ENCODE measurements around the gene NEK8.
"Not testable (repeated sequence)": the region's sequence is repeated elsewhere in the genome, so short reads cannot be mapped to it uniquely, and the experiment has no call there.

The NEK8 gene

GRCh38 chr17:28726226-28726626 lies 2.4 kb upstream of the NEK8 start, which contains the start of gene TLCD1:
Gene TLCD1, minus strand, starts transcription at chr17:28726233. Its CDS starts 136 bp downstream, at chr17:28726097.
- DNase-seq, result peak; percentile 92

- DNase-seq, result peak; percentile 97
Measured at GRCh38 chr17:28726627-28727491, 1.7 kb upstream of the NEK8 start.

GRCh38 chr17:28729950-28730330 lies 1.4 kb downstream of the NEK8 start:
- DNase-seq, result no peak

GRCh38 chr17:28733346-28733745 lies 4.8 kb downstream of the NEK8 start:
- no peak for DNase-seq

GRCh38 chr17:28734712-28735241 lies 6.2 kb downstream of the NEK8 start:
- no peak for DNase-seq

- DNase-seq, result peak; percentile 90
Measured at GRCh38 chr17:28735242-28735722, 6.7 kb downstream of the NEK8 start.

- DNase-seq, result not testable (repeated sequence)
Measured at GRCh38 chr17:28735913-28736769, 7.6 kb downstream of the NEK8 start.

- DNase-seq, result no peak
Measured at GRCh38 chr17:28737316-28737715, 8.7 kb downstream of the NEK8 start.

GRCh38 chr17:28737770-28738679 lies 9.4 kb downstream of the NEK8 start:
- DNase-seq, result no peak

- no peak for DNase-seq
Measured at GRCh38 chr17:28738680-28739384, 10.2 kb downstream of the NEK8 start.

GRCh38 chr17:28740406-28741357 lies 12.1 kb downstream of the NEK8 start:
- DNase-seq, result no peak

- DNase-seq, result peak; percentile 99
Measured at GRCh38 chr17:28741358-28742349, 13.1 kb downstream of the NEK8 start.

GRCh38 chr17:28743243-28744103 lies 14.9 kb downstream of the NEK8 start, which contains the start of gene TRAF4:
Gene TRAF4, plus strand, starts transcription at chr17:28744011. Its CDS starts 102 bp downstream, at chr17:28744113.
- DNase-seq, result peak; percentile 94

GRCh38 chr17:28744104-28744971 lies 15.8 kb downstream of the NEK8 start:
- peak; percentile 58 for DNase-seq

GRCh38 chr17:28744972-28745785 lies 16.6 kb downstream of the NEK8 start:
- DNase-seq, result peak; percentile 57

Data from hematopoietic multipotent progenitor cell treated with erythropoietin and hydrocortisone succinate and interleukin-3 and kit ligand, for 4 days (in vitro differentiated cells).